ENCODE measurements around the gene SLC35D1. TPM values are rescaled to one million over a fixed set of nuclear protein-coding genes. Genes with fewer than 3 reads are reported as not detected.

The SLC35D1 gene
- 7.5 to 9.8 TPM (median 8.8 TPM) in 5 replicates for total RNA-seq (2022; extraction: Qiagen RNA extraction)

GRCh38 chr1:67053785-67054772, at the start of gene SLC35D1:
Gene SLC35D1, minus strand, starts transcription at chr1:67054148. Its CDS starts 135 bp downstream, at chr1:67054013.

Other genes starting within 250 kb of the SLC35D1 start
- gene DNAI4, start 129.3 kb downstream of the SLC35D1 start, total RNA-seq (2022; extraction: Qiagen RNA extraction), result 0.26 to 0.94 TPM (median 0.52 TPM) in 5 replicates
- 8.6 to 13.1 TPM (median 11.3 TPM) in 5 replicates for gene MIER1, start 129.2 kb downstream of the SLC35D1 start, total RNA-seq (2022; extraction: Qiagen RNA extraction)
- not detected in 5 replicates for gene C1orf141, start 80.8 kb upstream of the SLC35D1 start, total RNA-seq (2022; extraction: Qiagen RNA extraction)
- gene IL23R, start 112.3 kb upstream of the SLC35D1 start, total RNA-seq (2022; extraction: Qiagen RNA extraction), result not detected in 5 replicates

Measured in A549 treated with dexamethasone at 1 μM for 4 hours (cell line).